Endothelial cell (in vitro differentiated cells): Measurements from ENCODE around the gene RRN3. TPM values are rescaled to one million over a fixed set of nuclear protein-coding genes. Genes with fewer than 3 reads are reported as not detected.
"Not testable (repeated sequence)": the region's sequence is repeated elsewhere in the genome, so short reads cannot be mapped to it uniquely, and the experiment has no call there.

Experiments used
- DNase-seq: peaks from one replicate; pipeline ENCODE4 v3.0.0; 2021; ENCODE audit warnings: low spot score
- H3K27ac Mint-ChIP-seq: one replicate; pipeline ENCODE4 v1.8.0; 2021; ENCODE audit warnings: mixed read lengths, inconsistent platforms; ENCODE audit not compliant: unreplicated experiment
- H3K27me3 Mint-ChIP-seq: one replicate; pipeline ENCODE4 v1.8.0; 2021; ENCODE audit warnings: mild to moderate bottlenecking, moderate library complexity, mixed read lengths, inconsistent platforms; ENCODE audit not compliant: unreplicated experiment
- H3K36me3 Mint-ChIP-seq: one replicate; pipeline ENCODE4 v1.8.0; 2021; ENCODE audit warnings: mild to moderate bottlenecking, low read depth, mixed read lengths, inconsistent platforms; ENCODE audit not compliant: unreplicated experiment
- H3K4me1 Mint-ChIP-seq: one replicate; pipeline ENCODE4 v1.8.0; 2021; ENCODE audit warnings: mild to moderate bottlenecking, mixed read lengths, inconsistent platforms; ENCODE audit not compliant: unreplicated experiment
- H3K4me3 Mint-ChIP-seq: one replicate; pipeline ENCODE4 v1.8.0; 2021; ENCODE audit warnings: mild to moderate bottlenecking, mixed read lengths, inconsistent platforms; ENCODE audit not compliant: unreplicated experiment
- H3K9me3 Mint-ChIP-seq: one replicate; pipeline ENCODE4 v1.8.0; 2021; ENCODE audit warnings: mixed read lengths, inconsistent platforms; ENCODE audit not compliant: unreplicated experiment
- CTCF ChIP-seq: fragments of 200-600 bp; sonication (generic); IDR thresholded peaks from one replicate; pipeline ENCODE4 v1.5.0; 2021; ENCODE audit warnings: antibody characterized with exemption; ENCODE audit not compliant: unreplicated experiment
- total RNA-seq: library from RNA; stranded (reverse); fragmentation: NEBNext Ultra II Directional; extraction: Animal tissue kit (Norgen Biotek cat#: 25700); gene quantifications from one replicate; pipeline ENCODE4 v1.2.1, GENCODE V29; 2021; ENCODE audit not compliant: unreplicated experiment

RRN3 gene
- total RNA-seq, 1 donor from 2014 or later: 18.0 TPM

DNA sequence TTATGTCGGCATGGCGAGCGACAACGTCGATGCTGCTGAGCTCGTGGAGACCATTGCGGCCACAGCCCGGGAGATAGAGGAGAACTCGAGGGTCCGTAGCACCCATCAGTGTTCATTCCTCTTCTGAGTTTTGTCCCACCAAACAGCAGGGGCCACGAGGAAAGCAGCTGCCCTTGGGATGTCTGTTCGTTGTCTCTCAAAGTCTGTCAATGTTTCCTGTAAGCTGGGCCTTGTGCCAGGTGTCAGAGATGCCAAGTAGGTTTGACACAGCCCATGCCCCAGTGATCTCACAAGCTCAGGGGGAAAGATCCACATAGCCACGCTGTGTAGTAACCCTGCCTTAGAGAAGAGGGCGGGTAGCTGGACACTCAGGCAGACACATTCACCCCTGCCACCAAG is 60.8 kb downstream of the RRN3 start:
- Mint-ChIP-seq H3K4me1 (peaks cover 17% of the 10 kb centered on the region), H3K27ac (no peak overlapping the region), H3K27me3 (peaks cover 11% of the 10 kb centered on the region), H3K9me3 (no peaks in the 10 kb centered on the region), H3K36me3 (peaks cover 59% of the 10 kb centered on the region), H3K4me3 (peak overlapping the region; percentile 49)
- TF ChIP-seq CTCF: no peak
- DNase-seq: no peak

- peak overlapping the region; percentile 49 for H3K4me3 Mint-ChIP-seq
- H3K36me3 Mint-ChIP-seq: peaks cover 62% of the 10 kb centered on the region
These were observed 61.3 kb downstream of the RRN3 start for GRCh38 chr16:15032547-15033308.

GRCh38 chr16:15031586-15031985 is 62.5 kb downstream of the RRN3 start:
- Mint-ChIP-seq H3K36me3 (peaks cover 53% of the 10 kb centered on the region), H3K4me1 (peaks cover 21% of the 10 kb centered on the region), H3K27ac (no peak overlapping the region), H3K27me3 (peaks cover 12% of the 10 kb centered on the region), H3K9me3 (no peaks in the 10 kb centered on the region), H3K4me3 (no peak overlapping the region)
- no peak for DNase-seq
- no peak for TF ChIP-seq CTCF

More at GRCh38 chr16:15032547-15033308, 61.3 kb downstream of the RRN3 start:
- Mint-ChIP-seq H3K4me1 (peaks cover 21% of the 10 kb centered on the region), H3K27ac (no peak overlapping the region), H3K9me3 (no peaks in the 10 kb centered on the region), H3K27me3 (peaks cover 12% of the 10 kb centered on the region)
- TF ChIP-seq CTCF: no peak
- no peak for DNase-seq

GRCh38 chr16:15031179-15031578 is 62.9 kb downstream of the RRN3 start:
- no peak for DNase-seq
- TF ChIP-seq CTCF: no peak
- H3K36me3 Mint-ChIP-seq: peaks cover 49% of the 10 kb centered on the region
- no peak overlapping the region for H3K4me3 Mint-ChIP-seq
- peaks cover 12% of the 10 kb centered on the region for H3K27me3 Mint-ChIP-seq
- H3K9me3 Mint-ChIP-seq: no peaks in the 10 kb centered on the region
- H3K27ac Mint-ChIP-seq: peak overlapping the region; percentile 74
- H3K4me1 Mint-ChIP-seq: peaks cover 21% of the 10 kb centered on the region

GRCh38 chr16:15029749-15030148 is 64.3 kb downstream of the RRN3 start:
- H3K4me3 Mint-ChIP-seq, H3K27ac Mint-ChIP-seq, DNase-seq, H3K9me3 Mint-ChIP-seq: not testable (repeated sequence)
- Mint-ChIP-seq H3K36me3 (peaks cover 54% of the 10 kb centered on the region), H3K27me3 (peaks cover 12% of the 10 kb centered on the region), H3K4me1 (peaks cover 25% of the 10 kb centered on the region)

- H3K36me3 Mint-ChIP-seq: peaks cover 51% of the 10 kb centered on the region
- not testable (repeated sequence) for H3K9me3 Mint-ChIP-seq, DNase-seq
- peaks cover 12% of the 10 kb centered on the region for H3K27me3 Mint-ChIP-seq
- H3K27ac Mint-ChIP-seq: peak overlapping the region; percentile 70
- peak overlapping the region; percentile 69 for H3K4me3 Mint-ChIP-seq
- H3K4me1 Mint-ChIP-seq: peaks cover 20% of the 10 kb centered on the region
These were observed 65.0 kb downstream of the RRN3 start for GRCh38 chr16:15028801-15029698.

DNA sequence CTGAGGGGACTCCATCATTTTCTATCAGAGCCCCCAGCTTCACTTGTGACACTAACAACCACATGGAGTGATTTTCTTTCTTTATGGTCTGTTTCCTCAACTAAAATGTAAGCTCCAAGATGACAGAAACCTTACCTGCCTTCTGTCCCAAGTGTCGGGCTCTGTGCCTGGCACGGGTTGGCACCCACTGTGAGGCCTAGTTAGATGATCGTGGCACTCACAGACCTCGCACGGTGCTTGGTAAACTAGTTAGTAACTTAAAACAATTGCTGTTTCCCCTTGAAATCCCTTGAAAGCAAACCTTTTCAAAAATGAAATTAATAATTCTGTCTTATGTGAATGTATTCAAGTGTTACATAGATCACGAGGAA is 65.7 kb downstream of the RRN3 start:
- not testable (repeated sequence) for H3K27me3 Mint-ChIP-seq, DNase-seq, H3K9me3 Mint-ChIP-seq
- peaks cover 50% of the 10 kb centered on the region for H3K36me3 Mint-ChIP-seq
- H3K4me3 Mint-ChIP-seq: peak overlapping the region; percentile 69
- H3K27ac Mint-ChIP-seq: peak overlapping the region; percentile 70
- H3K4me1 Mint-ChIP-seq: peaks cover 16% of the 10 kb centered on the region
